CD4-positive, CD25-positive, alpha-beta regulatory T cell (primary cell): ENCODE results near the gene OR2V1. TPM values are rescaled to one million over a fixed set of nuclear protein-coding genes. Genes with fewer than 3 reads are reported as not detected.

Experiments used
- ATAC-seq, 2 donors: fragments of 150-1000 bp; cut with Tn5 transposase; one replicate each; pipeline ENCODE4 v1.10.0; 2021; ENCODE audit warnings: low read depth in 2 of 2, moderate number of reproducible peaks in 2 of 2, moderate library complexity in 1 of 2
- DNase-seq, 3 donors: peaks; one replicate each; pipeline versions ENCODE4 v3.0.0 to v3.0.0-alpha.2; 2012 to 2022; ENCODE audit warnings: mixed read lengths in 1 of 3
- H3K27ac ChIP-seq: one replicate; pipeline ENCODE4 v1.7.0; 2013; ENCODE audit warnings: mild to moderate bottlenecking, low read length; ENCODE audit not compliant: insufficient read depth, poor library complexity, severe bottlenecking
- H3K27me3 ChIP-seq: one replicate; pipeline ENCODE4 v1.7.0; 2013; ENCODE audit warnings: low read length; ENCODE audit not compliant: control insufficient read depth, insufficient read depth
- H3K36me3 ChIP-seq: one replicate; pipeline ENCODE4 v1.7.0; 2013; ENCODE audit warnings: mild to moderate bottlenecking, low read length, moderate library complexity; ENCODE audit not compliant: control insufficient read depth, insufficient read depth
- H3K4me1 ChIP-seq: 2 replicates; pipeline ENCODE4 v1.7.0; 2013; ENCODE audit warnings: mild to moderate bottlenecking, low read length; ENCODE audit not compliant: insufficient read depth, control insufficient read depth, poor library complexity, severe bottlenecking
- H3K4me3 ChIP-seq: one replicate; pipeline ENCODE4 v1.7.0; 2013; ENCODE audit warnings: low read depth, mild to moderate bottlenecking, low read length, moderate library complexity
- H3K9me3 ChIP-seq, 2 experiments: 1 replicate in 1 of 2; 2 replicates in 1 of 2; pipeline ENCODE4 v1.7.0; 2013; ENCODE audit warnings: low read length in 2 of 2, mild to moderate bottlenecking in 1 of 2, moderate library complexity in 1 of 2; ENCODE audit not compliant: control insufficient read depth in 2 of 2
- H3K27ac Mint-ChIP-seq, 3 donors: one replicate each; pipeline ENCODE4 v1.8.0; 2020 to 2022; ENCODE audit warnings: mild to moderate bottlenecking in 3 of 3, mixed read lengths in 3 of 3, moderate library complexity in 2 of 3
- H3K27me3 Mint-ChIP-seq: one replicate; pipeline ENCODE4 v1.8.0; 2022; ENCODE audit warnings: mild to moderate bottlenecking, mixed read lengths
- H3K36me3 Mint-ChIP-seq: one replicate; pipeline ENCODE4 v1.8.0; 2020; ENCODE audit warnings: mixed read lengths
- H3K4me1 Mint-ChIP-seq, 4 donors: one replicate each; pipeline ENCODE4 v1.8.0; 2020 to 2022; ENCODE audit warnings: mixed read lengths in 4 of 4, mild to moderate bottlenecking in 1 of 4
- H3K4me3 Mint-ChIP-seq, 4 donors: one replicate each; pipeline ENCODE4 v1.8.0; 2020 to 2022; ENCODE audit warnings: mild to moderate bottlenecking in 4 of 4, mixed read lengths in 4 of 4, moderate library complexity in 3 of 4
- H3K9me3 Mint-ChIP-seq, 7 donors: one replicate each; pipeline ENCODE4 v1.8.0; 2020 to 2022; ENCODE audit warnings: mixed read lengths in 7 of 7, mild to moderate bottlenecking in 3 of 7, moderate library complexity in 2 of 7
- polyA plus RNA-seq, 4 donors: library from polyadenylated mRNA; unstranded; fragments of 300-500 nt; fragmentation: Illumina TruSeq; gene quantifications; one replicate each; pipeline ENCODE4 v1.2.3, GENCODE V29; 2021
- total RNA-seq: library from RNA; stranded (reverse); gene quantifications from one replicate; pipeline ENCODE4 v1.2.3, GENCODE V29; 2022

Gene OR2V1
- total and polyA plus RNA-seq, 5 donors from 2014 or later, result not detected

DNA sequence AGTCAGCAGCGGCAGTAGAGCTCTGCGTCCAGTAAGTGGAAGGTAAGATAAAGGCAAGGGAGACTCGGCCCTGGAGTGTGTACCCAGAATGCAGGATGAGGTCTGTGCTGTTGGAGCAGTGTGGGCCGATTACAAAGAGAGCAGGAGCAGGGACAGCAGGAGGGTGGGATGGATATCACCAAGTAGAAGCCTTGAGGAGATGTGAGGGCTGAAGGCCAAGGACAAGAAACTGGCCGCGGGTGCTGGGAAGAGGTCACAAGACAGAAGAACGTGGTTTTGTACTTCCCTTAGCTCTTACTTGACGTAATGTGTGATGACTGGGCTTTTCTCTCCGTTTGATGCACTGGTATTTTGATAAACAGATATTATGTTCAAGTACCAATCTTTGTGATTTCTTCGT is 43.7 kb downstream of the OR2V1 start:
- H3K27ac ChIP-seq, result no peak overlapping the region
- no peaks in the 10 kb centered on the region for H3K36me3 Mint-ChIP-seq
- peaks cover 29% of the 10 kb centered on the region for H3K27me3 Mint-ChIP-seq
- no peak for ATAC-seq
- H3K4me3 Mint-ChIP-seq, result no peak overlapping the region
- no peak overlapping the region for H3K4me3 ChIP-seq
- H3K27me3 ChIP-seq, result no peaks in the 10 kb centered on the region
- H3K4me1 ChIP-seq, result no peaks in the 10 kb centered on the region
- no peak for DNase-seq
- H3K4me1 Mint-ChIP-seq, result no peaks in the 10 kb centered on the region
- H3K27ac Mint-ChIP-seq, result no peak overlapping the region
- H3K36me3 ChIP-seq, result no peaks in the 10 kb centered on the region
- peaks cover 0 to 2% (median 0%) of the 10 kb centered on the region in 7 donors for H3K9me3 Mint-ChIP-seq
- H3K9me3 ChIP-seq, result no peaks in the 10 kb centered on the region

- Histone ChIP-seq H3K36me3 (no peaks in the 10 kb centered on the region), H3K9me3 (no peaks in the 10 kb centered on the region), H3K4me1 (no peaks in the 10 kb centered on the region), H3K27ac (no peak overlapping the region), H3K4me3 (no peak overlapping the region), H3K27me3 (no peaks in the 10 kb centered on the region)
- no peaks in the 10 kb centered on the region for H3K4me1 Mint-ChIP-seq
- no peak overlapping the region for H3K4me3 Mint-ChIP-seq
- no peak for ATAC-seq
- H3K27me3 Mint-ChIP-seq, result peaks cover 31% of the 10 kb centered on the region
- no peaks in the 10 kb centered on the region for H3K36me3 Mint-ChIP-seq
- DNase-seq, result no peak
- no peak overlapping the region for H3K27ac Mint-ChIP-seq
- peaks cover 0 to 2% (median 0%) of the 10 kb centered on the region in 7 donors for H3K9me3 Mint-ChIP-seq
Observed at GRCh38 chr5:181086884-181087205, 44.1 kb downstream of the OR2V1 start.

DNA sequence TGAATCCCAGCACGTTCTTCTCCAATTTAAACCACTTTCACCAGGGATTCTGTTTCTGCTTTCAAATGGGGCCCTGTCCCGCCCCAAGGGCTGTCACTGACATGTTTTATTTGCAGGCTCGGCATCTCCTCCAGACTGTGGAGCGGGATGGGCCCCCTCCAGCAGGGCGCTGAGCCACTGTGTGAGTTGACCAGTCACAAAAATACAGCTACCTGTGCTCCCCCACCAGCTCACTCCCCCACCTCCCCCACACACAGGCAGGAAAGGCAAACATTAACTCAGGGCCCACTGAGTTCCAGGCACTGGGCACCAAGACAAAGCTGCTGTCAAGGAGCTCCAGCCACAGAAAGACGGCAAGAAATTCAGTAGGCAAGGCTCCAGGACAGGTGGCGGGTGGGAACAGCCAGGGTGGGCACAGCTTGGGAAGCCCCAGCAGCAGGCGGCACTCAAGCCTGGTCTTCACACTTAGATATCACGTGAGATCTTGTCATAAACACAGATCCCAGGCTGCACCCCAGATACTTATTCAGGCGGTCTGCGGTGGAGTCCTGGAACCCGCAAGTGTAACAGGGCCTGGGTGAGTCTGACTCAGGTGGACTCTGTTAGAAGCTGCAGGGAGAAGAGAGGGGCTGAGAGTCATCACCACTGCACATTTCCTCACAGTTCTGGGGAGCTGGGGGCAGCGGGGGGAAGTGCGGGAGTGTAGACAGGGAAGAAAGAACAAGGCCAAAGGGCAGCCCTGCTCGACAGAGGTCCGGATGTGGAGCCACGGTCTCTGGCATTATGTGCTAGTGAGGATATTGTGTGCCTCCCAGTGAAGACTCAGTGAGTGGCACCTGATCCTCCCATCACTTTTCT is 44.7 kb downstream of the OR2V1 start:
- no peaks in the 10 kb centered on the region for H3K9me3 ChIP-seq
- H3K4me3 Mint-ChIP-seq, result no peak overlapping the region
- no peak overlapping the region for H3K4me3 ChIP-seq
- no peaks in the 10 kb centered on the region for H3K4me1 ChIP-seq
- peaks cover 0 to 2% (median 0%) of the 10 kb centered on the region in 7 donors for H3K9me3 Mint-ChIP-seq
- no peaks in the 10 kb centered on the region for H3K36me3 Mint-ChIP-seq
- peaks cover 37% of the 10 kb centered on the region for H3K27me3 Mint-ChIP-seq
- no peak for ATAC-seq
- H3K27ac Mint-ChIP-seq, result no peak overlapping the region
- no peaks in the 10 kb centered on the region for H3K36me3 ChIP-seq
- DNase-seq, result no peak
- no peaks in the 10 kb centered on the region for H3K27me3 ChIP-seq
- H3K4me1 Mint-ChIP-seq, result no peaks in the 10 kb centered on the region
- no peak overlapping the region for H3K27ac ChIP-seq

- ATAC-seq (no peak), DNase-seq (no peak)
- H3K36me3 Mint-ChIP-seq, result no peaks in the 10 kb centered on the region
- Histone ChIP-seq H3K27ac (no peak overlapping the region), H3K27me3 (no peaks in the 10 kb centered on the region), H3K9me3 (no peaks in the 10 kb centered on the region), H3K4me3 (no peak overlapping the region), H3K36me3 (no peaks in the 10 kb centered on the region), H3K4me1 (no peaks in the 10 kb centered on the region)
- H3K27me3 Mint-ChIP-seq, result peaks cover 43% of the 10 kb centered on the region
- H3K4me3 Mint-ChIP-seq, result no peak overlapping the region
- H3K9me3 Mint-ChIP-seq, result peaks cover 0 to 2% (median 0%) of the 10 kb centered on the region in 7 donors
- no peaks in the 10 kb centered on the region for H3K4me1 Mint-ChIP-seq
- H3K27ac Mint-ChIP-seq, result peak overlapping the region in 1 of 3 donors; percentile 41
Observed at GRCh38 chr5:181084621-181085195, 46.3 kb downstream of the OR2V1 start.

DNA sequence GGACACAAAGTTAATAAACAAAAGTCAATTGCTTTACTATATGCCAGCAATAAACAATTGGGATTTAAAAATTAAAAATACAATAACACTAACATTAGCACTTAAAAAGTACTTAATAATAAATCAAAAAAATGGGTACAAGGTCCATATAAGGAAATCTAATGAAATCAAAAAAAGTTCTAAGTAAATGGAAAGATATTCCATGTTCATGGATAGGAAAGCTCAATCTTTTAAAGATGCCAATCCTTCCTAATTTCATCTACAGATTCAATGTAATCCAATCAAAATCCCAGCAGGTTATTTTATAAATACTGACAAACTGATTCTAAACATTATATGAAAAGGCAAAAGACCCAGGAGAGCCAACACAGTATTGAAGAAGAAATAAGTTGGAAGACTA is 49.0 kb downstream of the OR2V1 start:
- no peaks in the 10 kb centered on the region for H3K36me3 Mint-ChIP-seq
- Histone ChIP-seq H3K4me3 (no peak overlapping the region), H3K4me1 (no peaks in the 10 kb centered on the region), H3K36me3 (no peaks in the 10 kb centered on the region), H3K27ac (no peak overlapping the region), H3K9me3 (no peaks in the 10 kb centered on the region), H3K27me3 (no peaks in the 10 kb centered on the region)
- ATAC-seq (no peak), DNase-seq (no peak)
- H3K4me1 Mint-ChIP-seq, result no peaks in the 10 kb centered on the region
- H3K9me3 Mint-ChIP-seq, result peaks cover 0 to 3% (median 0%) of the 10 kb centered on the region in 7 donors
- H3K27me3 Mint-ChIP-seq, result peaks cover 53% of the 10 kb centered on the region
- H3K4me3 Mint-ChIP-seq, result no peak overlapping the region
- H3K27ac Mint-ChIP-seq, result no peak overlapping the region

- Mint-ChIP-seq H3K27me3 (peaks cover 47% of the 10 kb centered on the region), H3K27ac (no peak overlapping the region)
Observed at GRCh38 chr5:181076920-181077319, 54.0 kb downstream of the OR2V1 start.

More at GRCh38 chr5:181076920-181077319, 54.0 kb downstream of the OR2V1 start:
- no peak overlapping the region for H3K27ac ChIP-seq
- ATAC-seq (no peak), DNase-seq (no peak)
- Mint-ChIP-seq H3K36me3 (peaks cover 3% of the 10 kb centered on the region), H3K4me3 (no peak overlapping the region), H3K9me3 (peaks cover 0 to 8% (median 0%) of the 10 kb centered on the region in 7 donors), H3K4me1 (no peaks in the 10 kb centered on the region)
- no peaks in the 10 kb centered on the region for H3K9me3 ChIP-seq
- H3K36me3 ChIP-seq, result no peaks in the 10 kb centered on the region
- H3K4me1 ChIP-seq, result no peaks in the 10 kb centered on the region
- H3K27me3 ChIP-seq, result no peaks in the 10 kb centered on the region
- H3K4me3 ChIP-seq, result no peak overlapping the region
